ENCODE data around the gene DOCK9. TPM values are rescaled to one million over a fixed set of nuclear protein-coding genes. Genes with fewer than 3 reads are reported as not detected.

Gene DOCK9
- total and polyA plus RNA-seq, 8 donors: 98.3 to 158 (median 109) TPM

DNA sequence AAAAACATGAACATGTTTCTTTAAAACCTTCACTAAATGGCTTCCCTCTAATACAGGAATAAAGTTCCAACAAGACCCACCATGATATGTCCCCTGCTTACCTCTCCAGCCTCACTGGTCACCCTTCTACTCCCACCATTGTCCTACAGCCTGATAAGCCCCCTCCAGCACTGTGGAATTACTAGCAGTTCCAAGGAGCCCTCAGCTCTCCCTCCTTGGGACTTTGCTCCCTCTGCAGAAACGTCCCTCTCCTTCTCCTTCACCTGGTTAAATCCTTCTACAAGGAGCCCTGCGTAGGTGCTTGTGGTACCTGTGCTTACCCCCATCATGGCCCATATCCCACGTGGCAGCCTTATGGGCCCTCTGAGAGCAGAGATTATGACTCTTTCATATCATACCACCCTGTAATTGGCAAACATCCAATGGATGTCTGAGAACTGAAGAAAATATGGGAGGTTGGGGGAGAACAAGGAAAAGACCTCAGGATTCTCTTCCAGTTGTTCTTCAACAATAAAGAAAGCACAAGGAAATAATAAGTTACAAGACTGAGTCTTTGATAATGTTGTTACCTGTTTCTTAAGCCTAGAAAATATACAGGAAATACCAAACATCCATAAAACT, 26.1 kb upstream of the DOCK9 start:
- H3K9me3 ChIP-seq: no peaks in the 10 kb centered on the region
- TF ChIP-seq, protein P1, sequence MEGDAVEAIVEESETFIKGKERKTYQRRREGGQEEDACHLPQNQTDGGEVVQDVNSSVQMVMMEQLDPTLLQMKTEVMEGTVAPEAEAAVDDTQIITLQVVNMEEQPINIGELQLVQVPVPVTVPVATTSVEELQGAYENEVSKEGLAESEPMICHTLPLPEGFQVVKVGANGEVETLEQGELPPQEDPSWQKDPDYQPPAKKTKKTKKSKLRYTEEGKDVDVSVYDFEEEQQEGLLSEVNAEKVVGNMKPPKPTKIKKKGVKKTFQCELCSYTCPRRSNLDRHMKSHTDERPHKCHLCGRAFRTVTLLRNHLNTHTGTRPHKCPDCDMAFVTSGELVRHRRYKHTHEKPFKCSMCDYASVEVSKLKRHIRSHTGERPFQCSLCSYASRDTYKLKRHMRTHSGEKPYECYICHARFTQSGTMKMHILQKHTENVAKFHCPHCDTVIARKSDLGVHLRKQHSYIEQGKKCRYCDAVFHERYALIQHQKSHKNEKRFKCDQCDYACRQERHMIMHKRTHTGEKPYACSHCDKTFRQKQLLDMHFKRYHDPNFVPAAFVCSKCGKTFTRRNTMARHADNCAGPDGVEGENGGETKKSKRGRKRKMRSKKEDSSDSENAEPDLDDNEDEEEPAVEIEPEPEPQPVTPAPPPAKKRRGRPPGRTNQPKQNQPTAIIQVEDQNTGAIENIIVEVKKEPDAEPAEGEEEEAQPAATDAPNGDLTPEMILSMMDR (IDR thresholded peaks at IDR 0.05): no peak
- H3K27me3 ChIP-seq: no peaks in the 10 kb centered on the region
- no peaks in the 10 kb centered on the region for H3K36me3 ChIP-seq
- intact Hi-C loops (cut with DNase I): no loop called here
- no peak for DNase-seq
- H3K4me1 ChIP-seq: peaks cover 6 to 32% of the 10 kb centered on the region in 2 donors
- ATAC-seq: no peak
- no peak overlapping the region for H3K4me3 ChIP-seq
- H3K27ac ChIP-seq: no peak overlapping the region

DNA sequence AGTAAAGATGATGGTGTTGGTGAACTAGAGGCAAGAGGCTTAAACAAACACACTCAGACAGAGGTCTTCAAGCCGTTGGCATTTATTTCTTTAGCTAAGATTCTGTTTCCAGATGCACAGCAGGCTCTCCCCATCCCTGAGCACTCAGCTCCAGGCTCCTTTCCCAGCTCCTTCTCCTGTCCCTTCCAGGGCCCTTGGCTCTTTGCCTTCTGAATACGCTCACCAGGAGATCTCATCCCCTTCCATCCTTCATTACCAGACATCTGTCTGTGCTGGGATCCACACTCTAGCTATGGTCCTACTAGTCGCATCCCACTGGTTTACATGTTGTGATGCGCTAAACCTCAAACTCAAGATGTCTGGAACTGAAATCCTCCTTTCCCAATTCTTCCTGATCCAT, 25.3 kb upstream of the DOCK9 start:
- TF ChIP-seq, protein P1 (IDR thresholded peaks at IDR 0.05): no peak
- Histone ChIP-seq H3K9me3 (no peaks in the 10 kb centered on the region), H3K4me1 (peaks cover 6 to 29% of the 10 kb centered on the region in 2 donors), H3K27ac (no peak overlapping the region), H3K36me3 (no peaks in the 10 kb centered on the region), H3K27me3 (no peaks in the 10 kb centered on the region), H3K4me3 (no peak overlapping the region)
- DNase-seq: no peak
- intact Hi-C loops (cut with DNase I): no loop called here
- ATAC-seq: no peak

DNA sequence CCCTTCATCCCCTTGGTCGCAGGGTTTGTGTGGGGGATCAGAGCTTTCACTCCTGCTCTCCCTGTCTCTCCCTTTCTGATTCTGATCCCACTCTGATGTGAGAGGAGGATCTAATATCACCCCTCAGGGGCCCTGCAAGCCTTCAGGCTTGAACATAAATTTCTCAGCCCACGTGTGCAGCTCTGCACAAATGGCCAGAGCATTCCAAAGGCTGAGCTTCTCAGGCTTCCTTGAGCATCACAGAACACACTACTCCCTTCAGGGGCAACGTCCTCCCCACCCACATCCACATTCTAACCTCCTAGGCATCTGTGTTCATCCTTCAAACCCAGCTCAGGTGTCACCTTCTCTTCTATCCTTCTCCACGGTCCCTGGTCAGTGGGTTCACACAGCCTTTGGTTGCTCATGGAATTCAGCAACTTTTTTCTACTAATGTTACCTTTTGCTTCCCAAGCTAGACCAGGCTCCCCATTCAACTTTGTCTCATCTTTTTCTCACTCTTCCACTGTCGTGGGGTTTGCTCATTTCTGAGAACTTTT, 24.4 kb upstream of the DOCK9 start:
- Histone ChIP-seq H3K4me3 (no peak overlapping the region), H3K4me1 (peaks cover 6 to 29% of the 10 kb centered on the region in 2 donors), H3K9me3 (no peaks in the 10 kb centered on the region), H3K36me3 (no peaks in the 10 kb centered on the region), H3K27ac (no peak overlapping the region), H3K27me3 (no peaks in the 10 kb centered on the region)
- TF ChIP-seq, protein P1 (IDR thresholded peaks at IDR 0.05): no peak
- DNase-seq: no peak
- no peak for ATAC-seq
- intact Hi-C loops (cut with DNase I): no loop called here

DNA sequence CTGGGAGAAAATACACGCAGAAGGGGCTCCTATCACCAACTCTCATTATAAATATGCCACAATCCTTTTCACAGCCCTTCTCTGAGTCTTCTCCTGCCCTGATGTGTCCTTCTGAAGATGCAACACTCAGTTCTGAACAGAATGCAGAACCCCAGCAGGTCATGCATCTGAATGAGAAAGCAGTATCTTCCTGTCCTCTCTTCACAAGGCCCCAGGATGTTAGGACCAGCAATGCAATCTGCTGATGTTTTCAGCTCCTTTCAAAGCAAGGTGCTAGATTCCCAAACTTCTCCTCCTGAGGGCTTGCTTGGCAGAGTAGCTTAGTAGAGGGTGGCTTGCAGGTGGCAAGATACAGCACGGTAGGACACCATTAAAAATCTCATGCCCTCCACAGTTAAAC, 22.3 kb upstream of the DOCK9 start:
- TF ChIP-seq, protein P1 (IDR thresholded peaks at IDR 0.05): no peak
- Histone ChIP-seq H3K4me1 (peaks cover 6 to 29% of the 10 kb centered on the region in 2 donors), H3K4me3 (no peak overlapping the region), H3K9me3 (no peaks in the 10 kb centered on the region), H3K36me3 (no peaks in the 10 kb centered on the region), H3K27me3 (no peaks in the 10 kb centered on the region), H3K27ac (peak overlapping the region in 1 of 2 donors; percentile 8)
- intact Hi-C loops (cut with DNase I): no loop called here
- no peak for DNase-seq
- ATAC-seq: no peak

DNA sequence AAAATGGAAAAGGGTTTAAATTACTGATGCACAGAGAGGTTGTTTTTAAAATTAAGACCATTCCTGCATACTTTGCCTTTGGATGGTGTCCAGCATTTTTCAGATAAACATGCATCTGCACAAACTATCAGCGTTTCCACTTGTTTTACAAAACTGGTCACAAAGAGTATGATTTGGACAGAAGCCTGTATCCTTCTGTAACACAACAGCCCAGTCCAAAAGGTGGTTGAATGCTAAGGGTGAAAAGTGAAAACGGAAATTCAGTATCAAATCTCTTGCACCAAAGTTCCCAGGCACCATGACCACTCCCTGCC, 21.7 kb upstream of the DOCK9 start:
- Histone ChIP-seq H3K27ac (peak overlapping the region in 1 of 2 donors; percentile 8), H3K4me3 (no peak overlapping the region), H3K36me3 (no peaks in the 10 kb centered on the region), H3K9me3 (no peaks in the 10 kb centered on the region), H3K27me3 (no peaks in the 10 kb centered on the region), H3K4me1 (peaks cover 6 to 29% of the 10 kb centered on the region in 2 donors)
- TF ChIP-seq, protein P1 (IDR thresholded peaks at IDR 0.05): no peak
- no peak for DNase-seq
- no peak for ATAC-seq
- intact Hi-C loops (cut with DNase I): no loop called here
